GM19372 (cell line): ENCODE results near the gene SLC26A8.
"Not testable (repeated sequence)": the region's sequence is repeated elsewhere in the genome, so short reads cannot be mapped to it uniquely, and the experiment has no call there.

Experiments used
- ATAC-seq: cut with Tn5 transposase; IDR thresholded peaks from one replicate; pipeline ENCODE4 v1.9.1; 2021; ENCODE audit warnings: mild to moderate bottlenecking, low read depth, moderate library complexity; ENCODE audit not compliant: unreplicated experiment

SLC26A8 gene

DNA sequence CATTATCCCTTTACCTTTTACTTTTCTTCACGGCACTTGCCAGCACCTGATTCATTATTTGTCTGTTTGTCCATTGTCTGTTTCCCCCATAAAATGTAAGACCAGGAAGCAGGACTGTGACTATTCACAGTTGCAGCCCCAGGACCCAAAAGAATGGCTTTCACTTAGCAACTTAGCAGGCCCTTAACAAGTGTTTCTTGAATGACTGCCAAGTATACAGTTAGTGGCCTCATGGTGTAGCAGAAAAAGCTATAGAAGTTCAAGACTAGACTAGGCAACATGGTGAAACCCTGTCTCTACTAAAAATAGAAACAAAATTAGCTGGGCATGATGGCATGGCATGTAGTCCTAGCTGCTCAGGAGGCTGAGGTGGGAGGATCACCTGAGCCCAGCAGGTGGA lies 4.3 kb downstream of the SLC26A8 start:
- no peak for ATAC-seq

DNA sequence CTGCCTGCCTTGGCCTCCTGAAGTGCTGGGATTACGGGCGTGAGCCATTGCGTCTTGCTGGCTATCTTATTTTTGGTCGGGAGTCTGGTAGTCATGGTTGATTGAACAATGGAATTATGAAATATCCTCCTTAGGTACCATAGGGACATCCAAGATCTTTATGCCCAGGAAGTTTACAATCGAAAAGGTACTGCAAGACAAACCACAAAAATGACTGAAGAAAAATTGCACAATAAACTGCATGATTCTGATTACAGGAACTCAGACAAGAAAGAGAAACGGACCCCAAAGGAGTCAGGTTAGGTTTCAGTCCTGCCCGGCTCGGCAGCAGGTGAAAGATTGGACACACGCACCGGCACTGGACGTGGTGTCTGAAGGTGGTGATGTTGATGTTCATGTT lies 5.3 kb downstream of the SLC26A8 start:
- no peak for ATAC-seq

DNA sequence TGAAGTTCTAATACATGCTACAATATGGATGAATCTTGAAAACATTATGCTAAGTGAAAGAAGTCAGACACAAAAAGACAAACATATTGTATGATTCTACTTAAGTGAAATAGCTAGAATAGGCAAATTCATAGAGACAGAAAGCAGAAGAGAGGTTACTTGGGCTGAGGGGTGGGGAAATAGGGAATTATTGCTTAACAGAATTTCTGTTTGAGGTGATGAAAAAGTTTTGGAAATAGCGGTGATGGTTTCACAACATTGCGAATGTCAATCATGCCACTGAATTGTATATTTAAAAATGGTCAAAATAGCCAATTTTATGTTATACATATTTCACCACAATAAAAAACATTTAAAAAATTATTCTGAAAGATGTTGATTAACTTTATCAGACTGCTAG lies 6.1 kb downstream of the SLC26A8 start:
- no peak for ATAC-seq

DNA sequence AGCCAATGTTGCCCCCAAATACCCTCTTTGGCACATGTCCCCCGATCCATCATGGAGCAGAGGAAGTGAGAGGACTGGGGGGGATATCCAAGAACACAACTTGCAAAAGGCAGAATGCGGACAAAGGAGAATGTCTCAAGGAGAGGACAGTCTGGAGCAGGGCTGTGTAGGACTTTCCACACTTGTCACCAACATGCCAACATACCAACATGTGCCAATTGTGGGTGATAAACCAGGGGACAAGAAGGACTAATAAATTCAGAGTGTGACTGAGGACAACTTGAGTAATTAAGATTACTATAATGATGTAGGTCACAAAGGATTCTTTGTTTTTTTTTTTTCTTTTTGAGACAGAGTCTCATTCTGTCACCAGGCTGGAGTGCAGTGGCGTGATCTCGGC lies 8.8 kb downstream of the SLC26A8 start:
- no peak for ATAC-seq

DNA sequence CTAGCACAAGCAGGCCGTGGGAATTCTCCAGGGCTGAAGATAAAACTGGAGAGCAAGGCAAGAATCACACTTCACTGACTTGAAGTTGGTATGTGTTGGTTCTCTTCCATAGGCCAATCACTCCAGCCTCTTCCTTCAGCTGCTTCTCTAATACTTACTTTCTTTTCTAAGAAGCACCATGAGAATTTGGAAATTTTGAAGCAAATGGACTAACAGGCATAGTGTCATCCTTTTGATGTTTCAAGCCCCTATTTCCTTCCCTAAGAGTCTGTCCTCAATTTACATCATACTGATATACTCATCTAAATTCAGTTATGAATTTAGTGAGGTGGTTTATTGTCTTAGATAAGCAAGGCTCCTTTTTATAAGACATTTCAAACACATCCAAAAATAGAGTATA lies 24.0 kb downstream of the SLC26A8 start:
- no peak for ATAC-seq

GRCh38 chr6:35993150-35993549 lies 31.3 kb downstream of the SLC26A8 start:
- no peak for ATAC-seq

DNA sequence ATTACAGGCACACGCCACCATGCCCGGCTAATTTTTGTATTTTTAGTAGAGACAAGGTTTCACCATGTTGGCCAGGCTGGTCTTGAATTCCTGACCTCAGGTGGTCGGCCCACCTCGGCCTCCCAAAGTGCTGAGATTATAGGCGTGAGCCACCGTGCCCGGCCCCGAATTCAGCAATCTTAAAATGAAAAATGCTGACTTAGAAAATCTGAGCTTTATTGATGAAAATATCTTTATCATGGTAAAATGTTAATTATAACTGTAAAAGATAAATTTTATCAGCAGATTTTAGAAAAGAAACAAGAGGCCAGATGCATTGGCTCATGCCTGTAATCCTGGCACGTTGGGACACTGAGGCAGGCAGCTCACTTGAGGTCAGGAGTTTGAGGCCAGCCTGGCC lies 36.4 kb downstream of the SLC26A8 start:
- not testable (repeated sequence) for ATAC-seq

DNA sequence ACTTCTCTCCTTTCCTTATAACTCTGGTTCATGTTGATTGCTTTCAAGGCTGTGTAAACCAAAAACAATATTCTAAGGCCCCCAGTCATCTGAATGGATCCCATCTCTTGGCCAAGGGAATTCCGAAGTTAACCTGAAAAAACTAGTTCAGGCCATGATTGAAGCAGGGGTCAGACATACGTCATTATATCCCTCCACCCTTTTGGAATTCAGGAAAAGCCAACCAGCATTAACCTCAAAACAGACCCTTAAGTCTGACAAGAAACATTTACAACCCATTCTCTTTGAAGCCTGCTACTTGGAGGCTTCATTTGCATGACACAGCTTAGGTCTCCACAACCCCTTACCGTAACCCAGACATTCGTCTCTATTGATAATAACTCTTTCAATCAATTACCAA lies 39.7 kb downstream of the SLC26A8 start:
- ATAC-seq, result no peak

- no peak for ATAC-seq
These were observed 43.3 kb downstream of the SLC26A8 start for GRCh38 chr6:35980991-35981645.

DNA sequence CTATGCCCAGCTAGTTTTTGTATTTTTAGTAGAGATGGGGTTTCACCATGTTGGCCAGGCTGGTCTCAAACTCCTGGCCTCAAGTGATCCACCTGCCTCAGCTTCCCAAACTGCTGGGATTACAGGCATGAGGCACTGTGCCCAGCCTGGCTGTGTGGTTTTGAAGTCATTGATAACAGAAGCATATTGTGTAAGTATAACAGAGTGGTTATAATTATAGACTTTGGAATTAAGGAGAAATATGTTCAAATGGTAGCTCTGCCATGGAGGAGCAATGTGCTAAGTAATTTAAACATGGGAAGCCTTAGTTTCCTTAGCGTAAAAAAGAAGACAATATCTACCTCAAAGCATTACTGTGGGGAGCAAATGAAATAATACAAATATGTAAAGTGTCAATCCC lies 44.3 kb downstream of the SLC26A8 start:
- ATAC-seq, result not testable (repeated sequence)

- no peak for ATAC-seq
These were observed 47.1 kb downstream of the SLC26A8 start for GRCh38 chr6:35977308-35977707.

GRCh38 chr6:35973670-35974222 lies 50.7 kb downstream of the SLC26A8 start:
- no peak for ATAC-seq

- no peak for ATAC-seq
These were observed 51.7 kb downstream of the SLC26A8 start for GRCh38 chr6:35972471-35973367.

DNA sequence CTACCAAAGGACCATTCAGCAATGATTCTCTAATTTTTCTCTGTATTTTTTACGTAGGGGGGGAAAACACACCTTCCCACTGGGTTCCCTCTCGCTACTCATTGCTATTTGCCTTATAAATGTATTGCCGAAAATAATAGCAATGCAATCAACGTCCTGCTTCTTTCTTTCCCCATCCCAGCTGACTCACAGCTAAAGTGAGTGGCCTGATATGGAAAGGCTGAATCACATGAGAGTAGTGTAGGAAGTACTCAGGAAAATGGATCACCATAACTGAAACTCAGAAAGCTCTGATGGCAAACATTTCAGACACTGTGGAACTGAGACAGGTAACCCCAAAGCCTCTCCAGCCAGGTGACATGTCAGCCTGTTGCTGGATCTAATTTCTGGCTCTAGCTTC lies 54.3 kb downstream of the SLC26A8 start:
- ATAC-seq, result no peak

- no peak for ATAC-seq
These were observed 54.8 kb downstream of the SLC26A8 start for GRCh38 chr6:35969646-35970045.

- no peak for ATAC-seq
These were observed 55.6 kb downstream of the SLC26A8 start for GRCh38 chr6:35968821-35969220.

DNA sequence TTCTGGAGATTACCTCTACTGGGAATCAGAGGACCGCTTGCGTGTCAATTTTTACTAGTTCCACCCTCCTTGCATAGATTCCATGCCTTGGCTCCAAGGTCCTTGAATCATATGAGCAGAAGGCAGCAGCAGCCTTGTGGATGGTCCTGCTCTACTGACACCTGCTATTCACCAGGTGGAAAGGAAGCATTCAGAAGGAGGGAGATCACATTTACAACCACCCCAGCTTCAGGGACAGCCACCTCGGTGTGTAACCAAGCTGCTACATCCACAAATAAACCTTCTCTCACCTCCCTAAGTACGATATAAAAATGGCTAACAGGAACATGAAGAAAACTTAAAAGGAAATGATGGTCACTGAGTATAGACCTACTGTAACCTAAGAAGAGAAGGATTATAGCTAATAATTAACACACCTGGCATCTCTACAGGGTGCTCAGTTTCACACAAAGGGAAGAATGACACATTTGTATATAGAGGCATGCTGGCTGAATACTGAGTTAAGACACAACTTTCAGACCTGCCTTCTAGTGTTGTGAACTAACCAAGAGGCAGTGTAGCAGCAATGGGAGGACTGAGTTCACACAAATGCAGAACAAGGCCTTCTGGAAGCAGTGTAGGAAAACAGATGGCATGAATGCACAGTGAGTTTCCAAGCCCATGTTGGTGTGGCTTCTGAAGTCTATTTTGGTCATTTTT lies 57.2 kb downstream of the SLC26A8 start:
- no peak for ATAC-seq

GRCh38 chr6:35962779-35963560 lies 61.5 kb downstream of the SLC26A8 start:
- no peak for ATAC-seq

- no peak for ATAC-seq
These were observed 64.3 kb downstream of the SLC26A8 start for GRCh38 chr6:35960187-35960586.

- no peak for ATAC-seq
These were observed 68.5 kb downstream of the SLC26A8 start for GRCh38 chr6:35955970-35956369.
